Upper lobe of left lung (tissue), 6 donors: ENCODE results near the gene GLIPR2. TPM values are rescaled to one million over a fixed set of nuclear protein-coding genes. Genes with fewer than 3 reads are reported as not detected.

ENCODE experiments used
- ATAC-seq, 2 donors: fragments of 200-7000 bp; cut with Tn5 transposase; one replicate each; pipeline ENCODE4 v1.9.1; 2022; ENCODE audit warnings: mild to moderate bottlenecking in 2 of 2, moderate library complexity in 2 of 2; ENCODE audit not compliant: low FRiP score in 2 of 2
- DNase-seq, 2 donors: peaks; one replicate each; pipeline ENCODE4 v3.0.0-alpha.2; 2019 to 2020
- H3K27ac ChIP-seq, 4 donors: fragments of 200-600 bp; sonication (generic); one replicate each; pipeline ENCODE4 v1.5.1; 2016 to 2019
- H3K27me3 ChIP-seq, 4 donors: fragments of 200-600 bp; sonication (generic); one replicate each; pipeline ENCODE4 v1.5.1; 2017 to 2019
- H3K36me3 ChIP-seq, 4 donors: fragments of 200-600 bp; sonication (generic); one replicate each; pipeline ENCODE4 v1.5.1; 2016 to 2019
- H3K4me1 ChIP-seq, 4 donors: fragments of 200-600 bp; sonication (generic); one replicate each; pipeline ENCODE4 v1.5.1; 2018 to 2019
- H3K4me3 ChIP-seq, 4 donors: fragments of 200-600 bp; sonication (generic); one replicate each; pipeline ENCODE4 v1.5.1; 2017 to 2019; ENCODE audit warnings: mild to moderate bottlenecking in 2 of 4, moderate library complexity in 1 of 4
- H3K9me3 ChIP-seq, 4 donors: fragments of 200-600 bp; sonication (generic); one replicate each; pipeline ENCODE4 v1.5.1; 2018 to 2019
- CTCF ChIP-seq, 6 experiments: fragments of 450-650 bp in 4 of 6; fragments of 200-600 bp in 2 of 6; sonication (generic) in 2 of 6; IDR thresholded peaks; one replicate each; pipeline ENCODE4 v1.5.1; 2016 to 2019; ENCODE audit warnings: antibody characterized with exemption in 6 of 6
- EP300 ChIP-seq, 4 donors: sonication (generic); formaldehyde crosslinking; IDR thresholded peaks; one replicate each; pipeline ENCODE4 v1.5.1; 2017; ENCODE audit warnings: antibody characterized with exemption in 4 of 4, control low read depth in 2 of 4
- POLR2A ChIP-seq, 4 donors: fragments of 450-650 bp; IDR thresholded peaks; one replicate each; pipeline ENCODE4 v1.5.1; 2016 to 2017; ENCODE audit warnings: antibody characterized with exemption in 4 of 4, mild to moderate bottlenecking in 2 of 4
- POLR2AphosphoS5 ChIP-seq, 2 donors: sonication (generic); formaldehyde crosslinking; IDR thresholded peaks; one replicate each; pipeline ENCODE4 v1.5.1; 2017; ENCODE audit warnings: antibody characterized with exemption in 2 of 2
- WGBS, 2 donors: methylation state at CpG; one replicate each; pipeline ENCODE4 v1.1.5; 2017 to 2018; 5-methylcytosine and 5-hydroxymethylcytosine counted together
- total RNA-seq, 6 donors: library from RNA; depleted of rRNA in 4 of 6; stranded (reverse); fragments of >200 nt in 4 of 6; gene quantifications; one replicate each; pipeline versions ENCODE4 v1.1.0 to v1.2.1, GENCODE V29; 2016 to 2021
- donor health status: DM: no; HTN: no; CAD: no; lungs with moderate emphysema.
- donor health status: DM: no; HTN: yes; CAD: no; lungs with severe emphysema.

Gene GLIPR2
- total RNA-seq, 6 donors from 2014 or later, result 39.6 to 131 (median 66.0) TPM

- peaks cover 0 to 14% (median 1%) of the 10 kb centered on the region in 4 donors for H3K36me3 ChIP-seq
- WGBS, 2 donors, result 94 to 99% methylated on average over 3 of the region's 3 CpGs
- H3K9me3 ChIP-seq, result no peaks in the 10 kb centered on the region
- H3K27ac ChIP-seq, result no peak overlapping the region
- no peak for TF ChIP-seq CTCF (IDR thresholded peaks at IDR 0.05)
- no peak for TF ChIP-seq POLR2AphosphoS5 (IDR thresholded peaks at IDR 0.05)
- no peak for TF ChIP-seq POLR2A (IDR thresholded peaks at IDR 0.05)
- no peak for TF ChIP-seq EP300 (IDR thresholded peaks at IDR 0.05)
- H3K4me1 ChIP-seq, result peaks cover 6 to 9% (median 8%) of the 10 kb centered on the region in 4 donors
- ATAC-seq (no peak), DNase-seq (no peak)
- H3K27me3 ChIP-seq, result no peaks in the 10 kb centered on the region
- no peak overlapping the region for H3K4me3 ChIP-seq
These were observed 19.9 kb upstream of the GLIPR2 start for GRCh38 chr9:36116593-36116992.

GRCh38 chr9:36118201-36118600 lies 18.3 kb upstream of the GLIPR2 start:
- ATAC-seq, result no peak

GRCh38 chr9:36118706-36119105 lies 17.8 kb upstream of the GLIPR2 start:
- H3K27me3 ChIP-seq, result no peaks in the 10 kb centered on the region
- 37 to 63% methylated on average over 4 to 15 of the region's 15 CpGs for WGBS, 2 donors
- peaks cover 6 to 9% (median 8%) of the 10 kb centered on the region in 4 donors for H3K4me1 ChIP-seq
- no peak overlapping the region for H3K27ac ChIP-seq
- H3K4me3 ChIP-seq, result no peak overlapping the region
- TF ChIP-seq CTCF (IDR thresholded peaks at IDR 0.05) (no peak), POLR2A (IDR thresholded peaks at IDR 0.05) (no peak), POLR2AphosphoS5 (IDR thresholded peaks at IDR 0.05) (no peak), EP300 (IDR thresholded peaks at IDR 0.05) (no peak)
- ATAC-seq (peak in 1 of 2 donors; percentile 66), DNase-seq (peak in 1 of 2 donors; percentile 81)
- H3K36me3 ChIP-seq, result peaks cover 0 to 33% (median 0%) of the 10 kb centered on the region in 4 donors
- no peaks in the 10 kb centered on the region for H3K9me3 ChIP-seq

More at GRCh38 chr9:36118201-36118600, 18.3 kb upstream of the GLIPR2 start:
- H3K4me3 ChIP-seq, result no peak overlapping the region
- H3K9me3 ChIP-seq, result no peaks in the 10 kb centered on the region
- no peak for DNase-seq
- peaks cover 0 to 30% (median 0%) of the 10 kb centered on the region in 4 donors for H3K36me3 ChIP-seq
- H3K27me3 ChIP-seq, result no peaks in the 10 kb centered on the region
- no peak overlapping the region for H3K27ac ChIP-seq
- WGBS, 2 donors, result 87 to 95% methylated on average over 2 of the region's 2 CpGs
- TF ChIP-seq CTCF (IDR thresholded peaks at IDR 0.05) (no peak), POLR2AphosphoS5 (IDR thresholded peaks at IDR 0.05) (no peak), POLR2A (IDR thresholded peaks at IDR 0.05) (no peak), EP300 (IDR thresholded peaks at IDR 0.05) (no peak)
- H3K4me1 ChIP-seq, result peaks cover 6 to 9% (median 8%) of the 10 kb centered on the region in 4 donors

GRCh38 chr9:36119476-36119875 lies 17.1 kb upstream of the GLIPR2 start:
- 49 to 58% methylated on average over 7 of the region's 7 CpGs for WGBS, 2 donors
- Histone ChIP-seq H3K4me1 (peaks cover 6 to 9% (median 8%) of the 10 kb centered on the region in 4 donors), H3K36me3 (peaks cover 0 to 33% (median 0%) of the 10 kb centered on the region in 4 donors), H3K27me3 (no peaks in the 10 kb centered on the region), H3K9me3 (no peaks in the 10 kb centered on the region), H3K4me3 (no peak overlapping the region), H3K27ac (no peak overlapping the region)
- ATAC-seq (no peak), DNase-seq (no peak)
- TF ChIP-seq EP300 (IDR thresholded peaks at IDR 0.05) (no peak), CTCF (IDR thresholded peaks at IDR 0.05) (no peak), POLR2A (IDR thresholded peaks at IDR 0.05) (no peak), POLR2AphosphoS5 (IDR thresholded peaks at IDR 0.05) (no peak)

- no peak overlapping the region for H3K4me3 ChIP-seq
- TF ChIP-seq POLR2AphosphoS5 (IDR thresholded peaks at IDR 0.05) (no peak), CTCF (IDR thresholded peaks at IDR 0.05) (no peak), POLR2A (IDR thresholded peaks at IDR 0.05) (no peak), EP300 (IDR thresholded peaks at IDR 0.05) (no peak)
- no peak overlapping the region for H3K27ac ChIP-seq
- DNase-seq (no peak), ATAC-seq (no peak)
- H3K36me3 ChIP-seq, result peaks cover 0 to 33% (median 0%) of the 10 kb centered on the region in 4 donors
- WGBS, 2 donors, result 76 to 94% methylated on average over 4 of the region's 4 CpGs
- H3K4me1 ChIP-seq, result peaks cover 6 to 9% (median 8%) of the 10 kb centered on the region in 4 donors
- no peaks in the 10 kb centered on the region for H3K9me3 ChIP-seq
- H3K27me3 ChIP-seq, result no peaks in the 10 kb centered on the region
These were observed 15.8 kb upstream of the GLIPR2 start for GRCh38 chr9:36120705-36121104.
